ENCODE data around the gene CTCF. TPM values are rescaled to one million over a fixed set of nuclear protein-coding genes. Genes with fewer than 3 reads are reported as not detected.
A peak's percentile ranks its signal among the peaks of the same experiment; 100 is the strongest.

The CTCF gene
- total and polyA plus RNA-seq, 2 experiments from 2014 or later: 64.5 to 72.3 TPM

DNA sequence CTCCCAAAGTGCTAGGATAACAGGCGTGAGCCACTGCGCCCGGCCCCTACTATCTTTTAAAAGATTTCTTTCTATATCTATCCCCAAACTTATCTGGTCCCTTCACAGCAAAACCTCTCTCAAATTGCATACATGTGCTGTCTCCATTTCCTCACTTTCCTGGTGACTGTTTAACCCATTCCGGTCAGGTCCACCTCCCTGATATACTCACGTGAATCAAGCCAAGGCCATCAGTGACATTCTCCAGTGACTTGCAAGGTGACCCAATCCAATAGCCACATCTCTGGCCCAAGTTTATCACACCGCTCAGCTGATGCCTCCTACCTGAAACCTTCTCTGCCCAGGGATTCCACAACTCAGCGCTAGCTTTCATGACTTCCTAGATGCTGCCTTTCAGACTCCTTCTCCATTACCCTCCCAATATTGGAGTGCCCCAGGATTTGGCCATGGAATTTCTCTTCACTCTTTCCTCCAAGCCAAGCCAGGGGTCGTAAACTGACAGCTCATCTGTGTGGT lies 1.4 kb upstream of the CTCF start:
- DNase-seq (ENCODE audit: low spot score) (no peak), ATAC-seq (no peak)
- H3K9me3 Mint-ChIP-seq: no peaks in the 10 kb centered on the region
- peak overlapping the region; percentile 83 for H3K4me3 Mint-ChIP-seq
- Histone ChIP-seq H3K36me3 (ENCODE audit: insufficient read depth) (no peaks in the 10 kb centered on the region; the same call in 1 of the 2 replicates), H2AFZ (no peak overlapping the region), H3K9me2 (ENCODE audit: insufficient read depth) (no peaks in the 10 kb centered on the region), H3F3A (replicated peaks; ENCODE audit: low read depth) (peaks cover 12% of the 10 kb centered on the region; the same call in 1 of the 2 replicates), H3K27me3 (ENCODE audit: insufficient read depth) (no peaks in the 10 kb centered on the region), H3K4me2 (peak overlapping the region; percentile 88), H3K4me1 (ENCODE audit: insufficient read depth) (peaks cover 16% of the 10 kb centered on the region), H4K20me1 (replicated peaks; ENCODE audit: insufficient read depth) (peaks cover 12% of the 10 kb centered on the region), H3K79me2 (replicated peaks; ENCODE audit: insufficient read depth) (peaks cover 71% of the 10 kb centered on the region), H3K27ac (ENCODE audit: low read depth) (no peak overlapping the region), H3K4me3 (peak overlapping the region; percentile 79)
- peaks cover 2% of the 10 kb centered on the region for H3K27me3 Mint-ChIP-seq (ENCODE audit: insufficient read depth, low read depth, poor library complexity)
- H3K36me3 Mint-ChIP-seq (ENCODE audit: low read depth): peaks cover 4% of the 10 kb centered on the region; the same call in 2 of the 3 replicates
- H3K27ac Mint-ChIP-seq: no peak overlapping the region; the same call in 1 of the 2 replicates
- peaks cover 19% of the 10 kb centered on the region for H3K4me1 Mint-ChIP-seq
- no peak for TF ChIP-seq POLR2AphosphoS5 (IDR thresholded peaks at IDR 0.05; ENCODE audit: low read depth)
- no peak for TF ChIP-seq CREB1 (CRISPR knock-in tag; IDR thresholded peaks at IDR 0.05; ENCODE audit: low read depth)
- no peak for TF ChIP-seq ZNF114 (CRISPR knock-in tag; IDR thresholded peaks at IDR 0.05)
- no peak for TF ChIP-seq JUNB (IDR thresholded peaks at IDR 0.05; ENCODE audit: unreplicated experiment)
- TF ChIP-seq, protein P1, sequence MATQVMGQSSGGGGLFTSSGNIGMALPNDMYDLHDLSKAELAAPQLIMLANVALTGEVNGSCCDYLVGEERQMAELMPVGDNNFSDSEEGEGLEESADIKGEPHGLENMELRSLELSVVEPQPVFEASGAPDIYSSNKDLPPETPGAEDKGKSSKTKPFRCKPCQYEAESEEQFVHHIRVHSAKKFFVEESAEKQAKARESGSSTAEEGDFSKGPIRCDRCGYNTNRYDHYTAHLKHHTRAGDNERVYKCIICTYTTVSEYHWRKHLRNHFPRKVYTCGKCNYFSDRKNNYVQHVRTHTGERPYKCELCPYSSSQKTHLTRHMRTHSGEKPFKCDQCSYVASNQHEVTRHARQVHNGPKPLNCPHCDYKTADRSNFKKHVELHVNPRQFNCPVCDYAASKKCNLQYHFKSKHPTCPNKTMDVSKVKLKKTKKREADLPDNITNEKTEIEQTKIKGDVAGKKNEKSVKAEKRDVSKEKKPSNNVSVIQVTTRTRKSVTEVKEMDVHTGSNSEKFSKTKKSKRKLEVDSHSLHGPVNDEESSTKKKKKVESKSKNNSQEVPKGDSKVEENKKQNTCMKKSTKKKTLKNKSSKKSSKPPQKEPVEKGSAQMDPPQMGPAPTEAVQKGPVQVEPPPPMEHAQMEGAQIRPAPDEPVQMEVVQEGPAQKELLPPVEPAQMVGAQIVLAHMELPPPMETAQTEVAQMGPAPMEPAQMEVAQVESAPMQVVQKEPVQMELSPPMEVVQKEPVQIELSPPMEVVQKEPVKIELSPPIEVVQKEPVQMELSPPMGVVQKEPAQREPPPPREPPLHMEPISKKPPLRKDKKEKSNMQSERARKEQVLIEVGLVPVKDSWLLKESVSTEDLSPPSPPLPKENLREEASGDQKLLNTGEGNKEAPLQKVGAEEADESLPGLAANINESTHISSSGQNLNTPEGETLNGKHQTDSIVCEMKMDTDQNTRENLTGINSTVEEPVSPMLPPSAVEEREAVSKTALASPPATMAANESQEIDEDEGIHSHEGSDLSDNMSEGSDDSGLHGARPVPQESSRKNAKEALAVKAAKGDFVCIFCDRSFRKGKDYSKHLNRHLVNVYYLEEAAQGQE (IDR thresholded peaks at IDR 0.05; ENCODE audit: unreplicated experiment): no peak
- TF ChIP-seq, protein P2, sequence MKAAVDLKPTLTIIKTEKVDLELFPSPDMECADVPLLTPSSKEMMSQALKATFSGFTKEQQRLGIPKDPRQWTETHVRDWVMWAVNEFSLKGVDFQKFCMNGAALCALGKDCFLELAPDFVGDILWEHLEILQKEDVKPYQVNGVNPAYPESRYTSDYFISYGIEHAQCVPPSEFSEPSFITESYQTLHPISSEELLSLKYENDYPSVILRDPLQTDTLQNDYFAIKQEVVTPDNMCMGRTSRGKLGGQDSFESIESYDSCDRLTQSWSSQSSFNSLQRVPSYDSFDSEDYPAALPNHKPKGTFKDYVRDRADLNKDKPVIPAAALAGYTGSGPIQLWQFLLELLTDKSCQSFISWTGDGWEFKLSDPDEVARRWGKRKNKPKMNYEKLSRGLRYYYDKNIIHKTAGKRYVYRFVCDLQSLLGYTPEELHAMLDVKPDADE (IDR thresholded peaks at IDR 0.05): no peak
- TF ChIP-seq, protein P3, sequence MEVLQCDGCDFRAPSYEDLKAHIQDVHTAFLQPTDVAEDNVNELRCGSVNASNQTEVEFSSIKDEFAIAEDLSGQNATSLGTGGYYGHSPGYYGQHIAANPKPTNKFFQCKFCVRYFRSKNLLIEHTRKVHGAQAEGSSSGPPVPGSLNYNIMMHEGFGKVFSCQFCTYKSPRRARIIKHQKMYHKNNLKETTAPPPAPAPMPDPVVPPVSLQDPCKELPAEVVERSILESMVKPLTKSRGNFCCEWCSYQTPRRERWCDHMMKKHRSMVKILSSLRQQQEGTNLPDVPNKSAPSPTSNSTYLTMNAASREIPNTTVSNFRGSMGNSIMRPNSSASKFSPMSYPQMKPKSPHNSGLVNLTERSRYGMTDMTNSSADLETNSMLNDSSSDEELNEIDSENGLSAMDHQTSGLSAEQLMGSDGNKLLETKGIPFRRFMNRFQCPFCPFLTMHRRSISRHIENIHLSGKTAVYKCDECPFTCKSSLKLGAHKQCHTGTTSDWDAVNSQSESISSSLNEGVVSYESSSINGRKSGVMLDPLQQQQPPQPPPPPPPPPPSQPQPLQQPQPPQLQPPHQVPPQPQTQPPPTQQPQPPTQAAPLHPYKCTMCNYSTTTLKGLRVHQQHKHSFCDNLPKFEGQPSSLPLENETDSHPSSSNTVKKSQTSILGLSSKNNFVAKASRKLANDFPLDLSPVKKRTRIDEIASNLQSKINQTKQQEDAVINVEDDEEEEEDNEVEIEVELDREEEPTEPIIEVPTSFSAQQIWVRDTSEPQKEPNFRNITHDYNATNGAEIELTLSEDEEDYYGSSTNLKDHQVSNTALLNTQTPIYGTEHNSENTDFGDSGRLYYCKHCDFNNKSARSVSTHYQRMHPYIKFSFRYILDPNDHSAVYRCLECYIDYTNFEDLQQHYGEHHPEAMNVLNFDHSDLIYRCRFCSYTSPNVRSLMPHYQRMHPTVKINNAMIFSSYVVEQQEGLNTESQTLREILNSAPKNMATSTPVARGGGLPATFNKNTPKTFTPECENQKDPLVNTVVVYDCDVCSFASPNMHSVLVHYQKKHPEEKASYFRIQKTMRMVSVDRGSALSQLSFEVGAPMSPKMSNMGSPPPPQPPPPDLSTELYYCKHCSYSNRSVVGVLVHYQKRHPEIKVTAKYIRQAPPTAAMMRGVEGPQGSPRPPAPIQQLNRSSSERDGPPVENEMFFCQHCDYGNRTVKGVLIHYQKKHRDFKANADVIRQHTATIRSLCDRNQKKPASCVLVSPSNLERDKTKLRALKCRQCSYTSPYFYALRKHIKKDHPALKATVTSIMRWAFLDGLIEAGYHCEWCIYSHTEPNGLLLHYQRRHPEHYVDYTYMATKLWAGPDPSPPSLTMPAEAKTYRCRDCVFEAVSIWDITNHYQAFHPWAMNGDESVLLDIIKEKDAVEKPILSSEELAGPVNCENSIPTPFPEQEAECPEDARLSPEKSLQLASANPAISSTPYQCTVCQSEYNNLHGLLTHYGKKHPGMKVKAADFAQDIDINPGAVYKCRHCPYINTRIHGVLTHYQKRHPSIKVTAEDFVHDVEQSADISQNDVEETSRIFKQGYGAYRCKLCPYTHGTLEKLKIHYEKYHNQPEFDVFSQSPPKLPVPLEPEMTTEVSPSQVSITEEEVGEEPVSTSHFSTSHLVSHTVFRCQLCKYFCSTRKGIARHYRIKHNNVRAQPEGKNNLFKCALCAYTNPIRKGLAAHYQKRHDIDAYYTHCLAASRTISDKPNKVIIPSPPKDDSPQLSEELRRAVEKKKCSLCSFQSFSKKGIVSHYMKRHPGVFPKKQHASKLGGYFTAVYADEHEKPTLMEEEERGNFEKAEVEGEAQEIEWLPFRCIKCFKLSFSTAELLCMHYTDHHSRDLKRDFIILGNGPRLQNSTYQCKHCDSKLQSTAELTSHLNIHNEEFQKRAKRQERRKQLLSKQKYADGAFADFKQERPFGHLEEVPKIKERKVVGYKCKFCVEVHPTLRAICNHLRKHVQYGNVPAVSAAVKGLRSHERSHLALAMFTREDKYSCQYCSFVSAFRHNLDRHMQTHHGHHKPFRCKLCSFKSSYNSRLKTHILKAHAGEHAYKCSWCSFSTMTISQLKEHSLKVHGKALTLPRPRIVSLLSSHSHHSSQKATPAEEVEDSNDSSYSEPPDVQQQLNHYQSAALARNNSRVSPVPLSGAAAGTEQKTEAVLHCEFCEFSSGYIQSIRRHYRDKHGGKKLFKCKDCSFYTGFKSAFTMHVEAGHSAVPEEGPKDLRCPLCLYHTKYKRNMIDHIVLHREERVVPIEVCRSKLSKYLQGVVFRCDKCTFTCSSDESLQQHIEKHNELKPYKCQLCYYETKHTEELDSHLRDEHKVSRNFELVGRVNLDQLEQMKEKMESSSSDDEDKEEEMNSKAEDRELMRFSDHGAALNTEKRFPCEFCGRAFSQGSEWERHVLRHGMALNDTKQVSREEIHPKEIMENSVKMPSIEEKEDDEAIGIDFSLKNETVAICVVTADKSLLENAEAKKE (CRISPR knock-in tag; IDR thresholded peaks at IDR 0.05): no peak
